IgD-negative memory B cell (primary cell): ENCODE data around the gene SULT1B1. TPM values are rescaled to one million over a fixed set of nuclear protein-coding genes. Genes with fewer than 3 reads are reported as not detected.

Experiments used
- H3K27ac Mint-ChIP-seq, 3 donors: one replicate each; pipeline ENCODE4 v1.8.0; 2020 to 2022; ENCODE audit warnings: mild to moderate bottlenecking in 3 of 3, mixed read lengths in 3 of 3, moderate library complexity in 1 of 3
- H3K27me3 Mint-ChIP-seq: one replicate; pipeline ENCODE4 v1.8.0; 2021; ENCODE audit warnings: mixed read lengths
- H3K36me3 Mint-ChIP-seq: one replicate; pipeline ENCODE4 v1.8.0; 2020; ENCODE audit warnings: mild to moderate bottlenecking, mixed read lengths
- H3K4me1 Mint-ChIP-seq, 3 donors: one replicate each; pipeline ENCODE4 v1.8.0; 2020 to 2022; ENCODE audit warnings: mixed read lengths in 3 of 3, mild to moderate bottlenecking in 1 of 3
- H3K4me3 Mint-ChIP-seq, 4 donors: one replicate each; pipeline ENCODE4 v1.8.0; 2020 to 2022; ENCODE audit warnings: mild to moderate bottlenecking in 4 of 4, mixed read lengths in 4 of 4, moderate library complexity in 3 of 4
- H3K9me3 Mint-ChIP-seq, 3 donors: one replicate each; pipeline ENCODE4 v1.8.0; 2020 to 2021; ENCODE audit warnings: mixed read lengths in 3 of 3, mild to moderate bottlenecking in 1 of 3
- polyA plus RNA-seq: library from polyadenylated mRNA; unstranded; fragments of 300-500 nt; fragmentation: Illumina TruSeq; gene quantifications from one replicate; pipeline ENCODE4 v1.2.3, GENCODE V29; 2021

Gene SULT1B1
- polyA plus RNA-seq, 1 donor from 2014 or later: 0.31 TPM

DNA sequence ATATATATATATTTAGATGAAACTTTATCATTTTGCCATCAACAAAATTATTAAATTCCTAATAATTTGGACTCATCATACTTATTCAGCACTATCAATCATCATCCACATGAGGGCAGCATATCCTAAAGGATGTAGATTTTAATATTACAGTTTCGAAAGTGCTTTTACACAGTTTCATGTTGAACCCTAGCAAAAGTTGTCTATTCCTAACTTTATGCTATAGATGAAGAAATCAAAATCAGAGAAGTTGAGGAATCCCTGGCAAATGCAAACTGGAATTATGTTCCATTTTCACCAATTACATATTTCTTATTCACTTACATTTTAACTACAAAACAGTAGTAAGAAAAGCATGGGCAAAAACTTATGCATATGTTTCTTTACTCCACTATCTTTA lies 70.8 kb downstream of the SULT1B1 start:
- Mint-ChIP-seq H3K4me3 (no peak overlapping the region), H3K27me3 (no peaks in the 10 kb centered on the region), H3K4me1 (peaks cover 0 to 2% (median 0%) of the 10 kb centered on the region in 3 donors), H3K9me3 (peaks cover 0 to 3% (median 0%) of the 10 kb centered on the region in 3 donors), H3K36me3 (no peaks in the 10 kb centered on the region), H3K27ac (no peak overlapping the region)

GRCh38 chr4:69684804-69685203 lies 75.6 kb downstream of the SULT1B1 start:
- Mint-ChIP-seq H3K27me3 (no peaks in the 10 kb centered on the region), H3K9me3 (no peaks in the 10 kb centered on the region), H3K36me3 (no peaks in the 10 kb centered on the region), H3K27ac (no peak overlapping the region), H3K4me1 (peaks cover 0 to 2% (median 0%) of the 10 kb centered on the region in 3 donors), H3K4me3 (no peak overlapping the region)

Other genes with a start within 250 kb of the SULT1B1 start
- not detected for gene UGT2A2, start 121.0 kb downstream of the SULT1B1 start, polyA plus RNA-seq
- gene UGT2A1, start 107.4 kb downstream of the SULT1B1 start, polyA plus RNA-seq: not detected
- not detected for gene SULT1E1, start 99.5 kb upstream of the SULT1B1 start, polyA plus RNA-seq
- not detected for gene CSN1S1, start 170.4 kb upstream of the SULT1B1 start, polyA plus RNA-seq
- gene CSN2, start 205.1 kb upstream of the SULT1B1 start, polyA plus RNA-seq: not detected
- not detected for gene STATH, start 235.3 kb upstream of the SULT1B1 start, polyA plus RNA-seq